NCI-H187 treated with DMSO at 0.1 percent for 48 hours (cell line): ENCODE results near the gene FLYWCH1.
A peak's percentile ranks its signal among the peaks of the same experiment; 100 is the strongest.
"Not testable (repeated sequence)": the region's sequence is repeated elsewhere in the genome, so short reads cannot be mapped to it uniquely, and the experiment has no call there.

Experiments
- DNase-seq: peaks from one replicate; lab custom pipeline; 2025; lab: John Stamatoyannopoulos, UW

The FLYWCH1 gene

DNA sequence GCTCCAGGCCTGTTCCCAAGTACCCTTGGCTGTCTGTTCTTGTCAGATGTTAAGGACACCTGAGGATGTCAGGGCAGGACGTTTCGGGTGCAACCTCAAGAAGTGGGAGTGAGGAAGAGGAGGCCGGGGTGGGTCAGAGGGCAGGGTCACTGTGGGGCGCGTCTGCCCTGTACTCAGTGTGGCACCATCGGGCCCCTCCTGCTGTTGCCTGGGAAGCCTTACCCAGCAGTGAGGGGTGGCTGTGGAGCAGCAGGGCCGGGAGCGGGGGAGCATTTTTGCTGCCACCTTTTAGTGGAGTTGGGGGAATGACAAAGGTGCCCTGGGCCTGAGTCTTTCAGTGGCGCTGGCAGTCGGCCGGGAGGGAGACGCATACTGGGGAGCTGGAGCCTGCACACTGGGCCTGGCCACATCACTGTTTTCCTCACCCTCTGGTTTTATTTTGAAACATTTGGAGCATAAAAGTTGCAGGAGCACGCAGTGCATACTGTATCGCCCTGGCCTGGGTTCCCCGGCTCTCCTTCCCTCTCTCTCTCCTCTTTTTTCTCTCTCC lies 11.1 kb upstream of the FLYWCH1 start:
- DNase-seq: no peak

DNA sequence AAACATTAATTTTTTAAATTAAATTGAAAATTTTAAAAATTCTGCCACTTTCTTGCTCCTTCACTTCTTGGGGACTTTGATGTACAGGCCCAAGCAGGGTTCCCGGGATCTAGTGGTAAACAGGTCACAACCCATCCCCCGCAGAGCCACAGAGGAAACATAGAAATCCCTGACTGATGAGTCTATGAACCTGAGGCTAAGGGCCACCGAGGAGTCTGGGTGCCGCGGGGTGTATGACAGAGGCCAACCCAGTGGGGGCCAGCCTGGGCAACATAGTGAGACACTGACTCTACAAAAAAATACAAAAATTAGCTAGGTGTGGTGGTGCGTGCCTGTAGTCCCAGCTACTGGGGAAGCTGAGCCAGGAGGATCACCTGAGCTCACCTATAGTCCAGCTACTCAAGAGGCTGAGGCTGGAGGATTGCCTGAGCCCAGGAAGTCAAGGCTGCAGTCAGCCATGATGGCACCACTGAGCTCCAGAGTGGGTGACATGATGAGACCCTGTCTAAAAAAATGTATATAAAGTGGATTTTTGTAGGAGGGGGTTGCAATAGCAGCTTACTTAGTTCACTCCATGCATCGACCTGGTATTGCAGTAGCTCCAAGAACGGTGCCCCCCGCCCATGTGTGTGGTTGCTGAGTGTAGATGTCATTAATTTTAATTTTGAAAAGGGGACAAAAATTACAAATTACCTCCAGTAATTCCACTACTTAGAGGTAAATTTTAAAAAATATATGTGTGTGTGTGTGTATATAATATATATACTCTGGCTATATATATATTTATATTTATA lies 9.2 kb upstream of the FLYWCH1 start:
- DNase-seq: no peak

DNA sequence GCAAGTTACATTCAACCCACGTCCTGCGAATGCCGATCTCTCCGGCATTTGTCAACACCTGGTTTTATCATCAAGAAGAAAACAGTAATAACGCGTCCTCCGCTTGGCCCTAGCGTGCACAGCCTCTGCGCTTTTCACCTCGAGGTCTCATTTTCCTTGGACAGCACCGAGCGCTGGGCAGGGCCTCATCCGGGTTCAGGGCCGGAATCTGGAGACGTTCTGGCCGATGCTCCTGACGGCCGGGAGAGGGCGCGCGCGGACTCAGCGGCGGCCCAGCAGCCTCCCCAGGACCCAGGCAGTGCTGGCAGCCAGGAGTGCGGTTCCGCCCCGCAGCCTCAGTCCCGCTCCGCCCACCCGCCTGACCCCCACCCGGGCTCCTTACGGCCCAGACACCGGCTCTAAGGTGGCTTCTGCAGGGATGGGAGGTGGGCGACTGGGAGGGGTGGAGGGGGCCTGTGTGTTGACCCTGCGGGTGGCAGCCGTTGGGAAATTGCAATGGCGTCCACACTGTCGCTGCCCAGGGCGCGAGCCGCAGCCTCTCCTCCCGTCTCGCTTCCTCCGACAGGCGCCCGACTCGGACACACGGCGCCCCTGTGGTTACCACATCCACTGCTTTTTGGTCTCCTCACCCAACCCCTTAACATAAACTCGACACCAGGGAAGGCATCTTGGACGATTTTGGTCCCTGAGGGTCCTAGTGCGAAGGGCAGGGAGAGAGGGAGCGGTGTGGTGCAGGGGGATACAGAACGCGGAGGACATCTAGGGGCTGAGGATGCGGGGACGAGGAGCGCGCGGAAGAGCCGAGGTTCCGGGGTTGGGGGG lies 7.4 kb upstream of the FLYWCH1 start:
- peak; percentile 48 for DNase-seq

DNA sequence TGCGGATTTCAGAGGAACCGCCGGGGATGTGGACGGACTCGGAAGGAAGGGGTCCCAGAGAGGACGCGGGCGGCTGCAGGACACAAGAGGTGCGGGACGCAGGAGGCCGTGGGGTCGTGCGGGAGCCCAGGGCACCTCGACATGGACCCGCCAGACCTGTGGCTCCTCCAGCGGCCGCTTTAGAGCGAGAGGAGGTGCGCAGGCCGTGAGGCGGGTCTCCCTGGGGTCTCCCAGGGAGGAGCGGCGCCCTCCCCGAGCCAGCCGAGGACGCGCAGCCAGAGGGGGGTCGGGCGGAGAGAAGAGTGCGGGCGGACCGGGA lies 6.8 kb upstream of the FLYWCH1 start:
- no peak for DNase-seq

DNA sequence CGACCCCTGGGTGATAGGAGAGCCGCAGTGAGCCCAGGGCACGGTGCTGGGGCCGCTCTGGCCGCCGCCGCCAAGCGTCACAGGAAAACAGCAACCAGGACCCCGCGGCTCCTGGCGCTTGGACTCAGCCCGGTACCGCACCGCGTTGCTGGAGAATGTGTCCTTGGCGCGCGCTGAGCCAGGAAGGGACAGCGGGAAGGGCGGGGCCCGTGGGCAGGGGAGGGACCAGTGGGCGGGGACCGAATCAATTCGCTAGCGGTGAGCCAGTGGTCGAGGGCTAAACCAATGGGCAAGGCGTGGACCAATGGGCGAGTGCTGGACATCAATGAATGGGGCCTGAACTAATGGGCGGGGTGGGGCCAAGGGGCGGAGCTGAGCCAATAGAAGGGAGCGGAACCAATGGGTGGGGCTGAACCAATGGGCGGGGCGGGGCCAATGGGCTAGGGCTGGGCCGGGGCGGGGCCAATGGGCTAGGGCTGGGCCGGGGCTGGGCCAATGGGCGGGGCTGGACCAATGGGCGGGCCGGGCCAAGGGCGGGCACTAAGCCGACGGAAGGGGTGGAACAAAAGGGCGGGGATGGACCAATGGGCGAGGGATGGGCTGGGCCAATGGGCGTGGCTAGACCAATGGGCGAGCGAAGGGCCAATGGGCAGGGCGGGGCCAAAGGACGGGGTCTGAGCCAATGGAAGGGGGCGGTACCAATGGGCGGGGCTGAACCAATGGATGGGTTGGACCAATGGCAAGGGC lies 6.3 kb upstream of the FLYWCH1 start:
- peak; percentile 100 for DNase-seq

DNA sequence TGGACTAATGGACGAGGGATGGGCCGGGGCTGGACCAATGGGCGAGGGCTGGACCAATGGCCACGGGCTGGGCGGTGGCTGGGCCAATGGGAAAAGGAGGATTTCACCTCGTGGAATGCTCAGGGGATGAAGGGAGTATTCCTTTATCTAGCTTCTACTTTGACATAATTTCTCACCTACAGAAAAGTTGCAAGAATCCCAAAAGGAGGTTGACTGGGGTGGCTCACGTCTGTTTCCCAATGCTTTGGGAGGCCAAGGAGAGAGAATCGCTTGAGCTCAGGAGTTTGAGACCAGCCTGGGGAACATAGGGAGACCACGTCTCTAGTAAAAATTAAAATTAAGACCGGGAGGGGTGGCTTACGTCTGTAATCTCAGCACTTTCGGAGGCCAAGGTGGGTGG lies 5.7 kb upstream of the FLYWCH1 start:
- no peak for DNase-seq

DNA sequence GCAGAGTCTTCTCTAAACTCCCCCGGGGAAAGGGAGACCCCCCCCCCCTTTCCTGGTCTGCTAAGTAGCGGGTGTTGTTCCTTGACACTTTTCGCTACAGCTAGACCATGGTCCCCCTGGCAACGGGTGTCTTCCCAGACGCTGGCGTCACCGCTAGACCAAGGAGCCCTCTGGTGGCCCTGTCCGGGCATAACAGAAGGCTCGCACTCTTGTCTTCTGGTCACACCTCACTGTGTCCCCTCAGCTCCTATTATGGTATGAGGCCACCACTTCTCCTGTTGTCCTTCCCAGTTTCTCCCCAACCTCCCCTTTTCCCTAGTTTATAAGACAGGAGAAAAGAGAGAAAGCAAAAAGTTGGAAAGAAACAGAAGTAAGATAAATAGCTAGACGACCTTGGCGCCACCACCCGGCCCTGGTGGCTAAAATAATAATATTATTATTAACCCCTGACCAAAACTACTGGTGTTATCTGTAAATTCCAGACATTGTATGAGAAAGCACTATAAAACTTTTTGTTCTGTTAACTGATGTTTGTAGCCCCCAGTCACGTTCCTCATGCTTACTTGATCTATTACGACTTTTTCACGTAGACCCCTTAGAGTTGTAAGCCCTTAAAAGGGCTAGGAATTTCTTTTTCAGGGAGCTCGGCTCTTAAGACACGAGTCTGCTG lies 4.5 kb upstream of the FLYWCH1 start:
- not testable (repeated sequence) for DNase-seq

DNA sequence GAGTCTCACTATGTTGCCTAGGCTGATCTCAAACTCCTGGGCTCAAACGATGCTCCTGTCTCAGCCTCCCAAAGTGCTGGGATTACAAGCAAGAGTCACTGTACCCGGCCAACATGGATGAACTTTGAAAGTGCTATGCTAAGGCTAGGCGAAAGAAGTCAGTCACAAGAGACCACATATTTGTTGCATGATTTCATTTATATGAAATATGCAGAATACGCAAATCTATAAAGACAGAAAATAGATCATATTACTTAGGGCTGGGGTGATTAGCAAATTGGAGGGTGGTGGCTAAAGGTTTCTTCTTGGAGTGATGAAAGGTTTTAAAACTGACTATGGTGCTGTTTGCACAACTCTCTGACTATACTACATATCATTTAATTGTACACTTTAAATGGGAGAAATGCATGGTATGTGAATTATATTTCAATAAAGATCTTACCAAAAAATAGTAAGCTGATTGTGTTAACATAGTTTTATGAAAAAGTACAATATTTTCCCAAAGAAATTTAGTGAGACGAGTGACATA lies 1.2 kb upstream of the FLYWCH1 start:
- DNase-seq: no peak

DNA sequence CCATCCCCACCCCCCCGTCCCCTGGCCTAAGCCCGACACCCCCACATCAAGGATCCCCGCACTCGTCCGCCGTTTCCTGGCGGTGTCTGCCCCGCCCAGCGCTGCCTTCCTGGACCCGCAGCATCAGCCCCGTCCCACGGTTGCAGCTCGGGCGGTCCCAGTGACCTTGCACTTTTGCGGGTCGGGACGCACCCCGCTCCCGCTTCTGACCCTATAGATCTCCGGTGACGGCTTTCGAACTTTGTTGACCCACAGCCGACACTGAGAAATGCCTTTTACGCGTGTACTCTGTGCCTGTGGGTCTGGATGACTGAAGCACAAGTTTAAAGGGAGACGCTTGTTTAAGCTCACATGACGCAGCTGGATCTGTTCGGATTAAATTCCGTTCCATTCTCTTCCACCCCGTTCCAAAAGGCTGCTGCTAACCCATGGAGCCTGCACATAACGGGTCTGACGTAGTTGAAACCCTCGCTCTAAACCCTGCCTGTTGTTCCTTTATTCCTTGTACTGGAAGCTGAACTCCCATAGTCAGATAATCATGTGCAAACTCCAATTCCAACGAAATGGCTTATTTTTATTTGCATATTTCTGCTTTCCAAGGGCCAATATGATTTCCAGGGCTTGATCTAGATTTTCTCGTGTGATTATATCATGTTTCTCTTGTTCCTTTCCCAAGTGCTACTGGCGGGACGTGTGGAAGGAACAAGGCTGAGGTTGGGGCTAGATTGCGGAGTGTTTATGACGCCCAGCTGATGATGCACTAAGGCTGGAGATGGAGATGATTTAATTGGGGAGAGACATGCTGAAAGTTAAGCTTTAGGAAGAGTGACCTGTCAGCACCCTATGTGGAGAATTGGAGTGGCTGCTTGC lies 834 bp downstream of the FLYWCH1 start:
- DNase-seq: no peak

DNA sequence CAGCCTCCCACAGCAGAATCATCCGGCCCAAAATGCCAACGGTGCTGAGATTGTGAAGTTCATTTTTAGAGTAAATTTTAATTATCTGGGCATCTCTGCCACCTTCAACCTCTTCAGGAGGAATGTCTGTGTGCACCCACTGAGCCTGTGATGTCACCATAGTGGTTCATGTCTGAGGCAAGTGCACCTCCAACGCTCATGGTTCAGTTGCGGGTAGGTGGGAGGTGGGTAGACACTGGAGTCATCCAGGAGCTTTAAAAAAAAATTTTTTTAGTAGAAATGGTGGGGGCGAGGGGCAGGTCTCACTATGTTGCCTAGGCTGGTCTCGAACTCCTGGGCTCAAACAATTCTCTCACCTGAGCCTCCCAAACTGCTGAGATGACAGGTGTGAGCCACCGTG lies 1.9 kb downstream of the FLYWCH1 start:
- DNase-seq: no peak

DNA sequence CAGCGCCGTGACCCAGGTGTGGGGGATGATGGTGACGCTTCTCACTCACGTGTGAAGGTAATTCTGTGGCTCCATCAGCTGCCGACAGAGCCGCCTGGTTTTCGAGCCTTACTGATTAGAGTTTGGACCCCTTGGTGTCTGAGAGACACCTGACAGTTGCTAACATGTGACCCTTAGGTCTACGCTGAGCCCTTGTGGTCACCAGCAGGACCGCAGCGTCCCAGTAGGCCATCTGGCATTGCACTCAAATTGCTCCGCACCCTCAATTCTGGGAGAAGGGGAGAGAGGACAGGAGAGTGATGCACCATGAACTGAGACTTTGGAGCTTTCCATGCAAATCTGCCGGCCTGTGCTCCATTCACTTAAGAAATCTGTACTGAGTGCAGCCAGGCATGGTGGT lies 2.5 kb downstream of the FLYWCH1 start:
- no peak for DNase-seq

DNA sequence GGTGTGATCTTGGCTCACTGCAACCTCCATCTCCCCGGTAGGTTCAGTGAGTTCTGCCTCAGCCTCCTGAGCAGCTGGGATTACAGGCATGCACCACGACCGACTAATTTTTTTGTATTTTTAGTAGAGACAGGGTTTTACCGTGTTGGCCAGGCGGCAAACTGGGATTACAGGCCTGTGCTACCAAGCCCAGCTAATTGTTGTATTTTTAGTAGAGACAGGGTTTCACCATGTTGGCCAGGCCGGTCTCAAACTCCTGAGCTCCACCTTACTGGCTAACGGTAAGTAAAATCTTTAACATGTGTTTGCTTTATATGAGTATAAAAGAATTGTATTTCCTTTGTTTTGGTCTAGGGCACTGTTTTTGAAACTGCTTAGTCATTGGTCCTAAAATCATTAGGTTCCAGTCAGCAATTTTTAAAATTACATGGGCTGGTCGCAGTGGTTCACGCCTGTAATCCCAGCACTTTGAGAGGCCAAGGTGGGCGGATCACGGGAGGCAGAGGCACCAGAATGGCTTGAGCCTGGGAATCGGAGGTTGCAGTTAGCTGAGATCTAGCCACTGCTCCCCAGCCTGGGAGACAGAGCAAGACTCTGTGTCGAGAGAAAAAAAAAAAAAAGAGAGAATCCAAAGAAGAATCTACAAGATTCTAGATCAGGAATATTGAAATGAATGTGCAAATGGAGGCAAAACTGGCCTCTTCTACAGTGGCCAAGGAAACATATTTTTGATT lies 3.6 kb downstream of the FLYWCH1 start:
- no peak for DNase-seq

DNA sequence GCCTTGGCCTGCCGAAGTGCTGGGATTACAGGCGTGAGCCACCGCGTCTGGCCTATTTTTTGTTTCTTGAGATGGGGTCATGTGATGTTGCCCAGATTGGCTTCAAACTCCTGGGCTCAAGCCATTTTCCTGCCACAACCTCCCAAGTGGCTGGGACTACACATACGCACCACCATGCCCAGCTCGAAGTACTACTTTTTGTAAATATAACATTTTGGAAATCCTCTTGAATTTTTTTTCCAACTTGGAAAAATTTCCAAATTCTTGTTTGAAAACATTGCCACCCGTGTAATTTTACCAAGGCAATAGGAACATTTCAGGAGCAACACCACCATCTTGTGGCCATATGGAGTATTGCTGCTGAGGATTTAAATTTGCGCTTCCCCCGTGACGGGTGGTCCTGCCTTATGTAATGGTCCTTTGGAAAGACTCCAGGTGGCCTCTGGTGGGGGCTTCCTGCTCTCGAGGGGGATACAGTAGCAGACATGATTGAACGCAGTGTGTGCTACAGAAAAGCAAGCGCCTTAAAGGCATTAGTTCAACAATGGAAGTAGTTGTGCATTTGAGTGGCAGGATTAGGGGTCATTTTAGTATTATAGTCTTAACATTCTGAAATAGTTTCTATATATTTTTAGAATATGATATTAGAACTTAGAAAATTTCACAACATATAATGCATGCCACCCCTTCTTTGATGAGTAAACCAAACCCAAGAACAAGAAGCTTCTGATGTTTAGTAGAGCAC lies 8.0 kb downstream of the FLYWCH1 start:
- DNase-seq: no peak

DNA sequence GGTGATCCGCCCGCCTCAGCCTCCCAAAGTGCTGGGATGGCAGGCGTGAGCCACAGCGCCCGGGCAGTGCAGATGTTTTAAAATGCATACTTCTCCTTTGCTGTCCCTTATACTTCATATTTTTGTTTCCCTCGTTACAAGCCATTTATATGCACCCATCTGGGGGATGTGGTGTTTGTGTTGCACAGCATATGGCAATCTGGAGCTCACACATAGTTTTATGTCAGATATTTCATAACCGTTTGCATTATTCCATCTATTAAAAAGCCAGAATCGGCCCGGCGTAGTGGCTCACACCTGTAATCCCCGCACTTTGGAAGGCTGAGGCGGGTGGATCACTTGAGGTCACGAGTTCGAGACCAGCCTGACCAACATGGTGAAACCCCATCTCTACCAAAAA lies 11.8 kb downstream of the FLYWCH1 start:
- no peak for DNase-seq

DNA sequence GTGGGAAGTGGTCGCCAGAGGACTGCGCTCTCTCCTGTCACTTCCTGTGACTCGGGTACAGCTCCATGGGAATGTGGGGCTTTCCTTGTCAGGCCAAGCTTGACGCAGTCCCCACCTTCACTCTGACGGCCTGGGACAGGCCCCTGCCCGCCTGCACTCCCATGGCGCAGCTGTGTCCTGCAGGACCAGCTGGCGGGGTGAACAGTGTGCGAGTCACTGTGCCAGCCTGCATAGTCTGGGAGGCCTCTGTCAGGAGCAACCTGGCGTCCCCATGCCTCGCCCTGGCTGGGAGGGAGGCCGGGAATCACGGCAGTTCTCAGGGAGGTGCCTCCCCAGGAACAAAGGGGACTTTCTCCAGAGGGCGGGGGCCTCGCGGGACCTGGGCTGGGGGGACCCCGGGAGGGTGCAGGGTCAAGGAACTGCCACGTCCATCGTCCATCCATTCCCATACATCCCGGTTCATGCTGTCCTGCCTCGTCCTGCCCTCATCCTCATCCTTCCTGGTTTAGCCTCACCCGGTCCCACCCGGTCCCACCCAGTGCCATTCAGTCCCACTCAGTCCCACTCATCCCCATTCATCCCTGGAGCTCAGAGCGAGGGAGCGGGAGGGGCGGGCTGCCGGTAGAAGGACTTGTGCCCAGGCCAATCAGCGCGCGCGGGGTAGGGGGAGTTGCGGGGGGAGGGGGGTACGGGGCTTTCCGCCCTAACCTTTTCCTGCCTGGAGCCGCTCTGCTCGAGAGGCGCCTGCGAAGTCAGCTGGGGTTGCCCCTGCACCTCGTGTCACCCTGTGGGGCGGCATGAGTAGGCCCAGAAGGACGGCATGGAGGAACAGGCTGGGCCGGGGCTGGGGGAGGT lies 13.4 kb downstream of the FLYWCH1 start:
- DNase-seq: no peak

DNA sequence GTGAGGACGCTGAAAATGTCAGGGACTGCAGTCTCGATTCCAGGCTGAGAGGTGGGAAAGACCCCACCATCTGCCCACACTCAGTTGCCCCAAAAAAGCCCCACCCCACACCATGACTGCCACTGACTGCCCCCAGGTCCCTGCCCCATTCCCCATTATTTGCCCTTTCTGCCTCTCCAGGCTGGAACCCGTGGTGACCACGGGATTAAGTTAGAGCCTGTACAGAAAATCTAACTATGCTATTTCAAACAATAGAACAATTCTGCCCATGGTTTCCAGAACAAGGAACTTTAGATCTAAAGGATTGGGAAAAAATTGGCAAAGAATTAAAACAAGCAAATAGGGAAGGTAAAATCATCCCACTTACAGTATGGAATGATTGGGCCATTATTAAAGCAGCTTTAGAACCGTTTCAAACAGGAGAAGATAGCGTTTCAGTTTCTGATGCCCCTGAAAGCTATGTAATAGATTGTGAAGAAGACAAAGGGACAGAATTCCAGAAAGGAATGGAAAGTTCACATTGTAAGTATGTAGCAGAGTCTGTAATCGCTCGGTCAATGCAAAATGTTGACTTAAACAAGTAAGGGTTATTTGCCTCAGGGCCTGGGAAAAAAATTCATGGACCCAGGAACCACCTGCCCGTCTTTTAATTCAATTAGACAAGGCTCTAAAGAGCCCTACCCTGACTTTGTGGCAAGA lies 14.4 kb downstream of the FLYWCH1 start:
- no peak for DNase-seq

DNA sequence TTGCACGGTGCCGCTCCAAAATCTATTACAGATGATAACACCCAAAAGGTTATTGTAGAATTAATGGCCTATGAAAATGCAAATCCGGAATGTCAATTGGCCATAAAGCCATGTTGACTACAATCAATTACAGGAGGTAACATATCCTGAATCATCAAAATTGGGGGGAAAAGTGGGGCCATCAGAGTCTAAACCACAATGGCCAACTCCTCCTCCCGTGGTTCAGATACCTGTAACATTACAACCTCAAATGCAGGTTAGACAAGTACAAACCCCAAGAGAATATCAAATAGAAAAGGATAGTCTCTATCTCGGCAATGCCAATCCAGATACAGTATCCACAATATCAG lies 14.9 kb downstream of the FLYWCH1 start:
- DNase-seq: no peak
